K562 (cell line): ENCODE data around the gene EPM2A. TPM values are rescaled to one million over a fixed set of nuclear protein-coding genes. Genes with fewer than 3 reads are reported as not detected.

Experiments used
- CBFA2T2 ChIP-seq: fragments of 450-650 bp; conservative IDR thresholded peaks from 2 replicates; pipeline ENCODE4 v1.6.1; 2017; ENCODE audit warnings: mild to moderate bottlenecking
- CBX5 ChIP-seq: IDR thresholded peaks from 2 replicates; pipeline ENCODE4 v1.6.1; 2014; ENCODE audit warnings: low read depth, borderline replicate concordance
- CHD4 ChIP-seq: fragments of 200-600 bp; sonication (generic); IDR thresholded peaks from 3 replicates; pipeline ENCODE4 v1.6.1; 2012; ENCODE audit warnings: low read depth, mild to moderate bottlenecking, mixed read lengths, low read length, inconsistent platforms; ENCODE audit not compliant: insufficient read depth, insufficient replicate concordance, poor library complexity, severe bottlenecking
- FOXA3 ChIP-seq, 2 experiments: fragments of 450-650 bp in 1 of 2; sonication (generic) in 1 of 2; formaldehyde crosslinking; IDR thresholded peaks in 1 of 2; conservative IDR thresholded peaks in 1 of 2; 2 replicates each; pipeline versions ENCODE4 v1.4.0 to v1.8.0; 2020 to 2022; ENCODE audit warnings: mild to moderate bottlenecking in 2 of 2, missing genetic modification reagents in 1 of 2
- FOXP1 ChIP-seq: sonication (generic); formaldehyde crosslinking; IDR thresholded peaks from 2 replicates; pipeline ENCODE4 v1.8.0; 2022; ENCODE audit warnings: mild to moderate bottlenecking, missing genetic modification reagents
- HDAC1 ChIP-seq, 2 experiments: fragments of 450-650 bp; IDR thresholded peaks; 2 replicates each; pipeline ENCODE4 v1.6.1; 2016 to 2017; ENCODE audit warnings: inconsistent platforms in 1 of 2, mild to moderate bottlenecking in 1 of 2, moderate library complexity in 1 of 2
- HDGF ChIP-seq: fragments of 450-650 bp; IDR thresholded peaks from 2 replicates; pipeline ENCODE4 v1.6.1; 2016
- HMGN3 ChIP-seq: IDR thresholded peaks from 2 replicates; pipeline ENCODE4 v1.6.1; 2011; ENCODE audit warnings: borderline replicate concordance, low read depth, mild to moderate bottlenecking, mixed read lengths, low read length; ENCODE audit not compliant: insufficient read length; ENCODE audit errors: extremely low read depth
- ILK ChIP-seq: fragments of 450-650 bp; IDR thresholded peaks from 2 replicates; pipeline ENCODE4 v1.6.1; 2016; ENCODE audit warnings: missing genetic modification characterization, low read depth, mild to moderate bottlenecking, missing compliant biosample characterization, moderate library complexity, borderline replicate concordance
- NEUROD1 ChIP-seq: fragments of 150-350 bp; IDR thresholded peaks from 2 replicates; pipeline ENCODE4 v1.6.1; 2014; ENCODE audit warnings: borderline replicate concordance, low read length, low read depth; ENCODE audit not compliant: partially characterized antibody
- NR4A1 ChIP-seq, 2 experiments: fragments of 250-450 bp in 1 of 2; fragments of 450-650 bp in 1 of 2; sonication (Bioruptor Pico) in 1 of 2; IDR thresholded peaks; 2 replicates each; pipeline versions ENCODE4 v1.4.0 to v1.6.1; 2016 to 2020; ENCODE audit warnings: mild to moderate bottlenecking in 2 of 2, missing compliant biosample characterization in 1 of 2, missing genetic modification characterization in 1 of 2, moderate library complexity in 1 of 2
- RBM39 ChIP-seq: fragments of 200-400 bp; formaldehyde crosslinking; optimal IDR thresholded peaks from 2 replicates; pipeline ENCODE3; 2018; ENCODE audit warnings: low read depth, low read length
- RFX5 ChIP-seq: IDR thresholded peaks from 2 replicates; pipeline ENCODE4 v1.6.1; 2011; ENCODE audit warnings: low read depth, mild to moderate bottlenecking, improper control_type of control experiment, low read length
- TOE1 ChIP-seq, 2 experiments: fragments of 450-650 bp in 1 of 2; sonication (generic) in 1 of 2; formaldehyde crosslinking in 1 of 2; IDR thresholded peaks; 2 replicates each; pipeline versions ENCODE4 v1.7.1 to v1.8.0; 2016 to 2022; ENCODE audit warnings: borderline replicate concordance in 2 of 2, mild to moderate bottlenecking in 2 of 2, antibody characterized with exemption in 1 of 2, inconsistent platforms in 1 of 2, low read depth in 1 of 2, missing genetic modification reagents in 1 of 2, moderate library complexity in 1 of 2
- ZNF316 ChIP-seq: fragments of 450-650 bp; IDR thresholded peaks from 2 replicates; pipeline ENCODE4 v1.6.1; 2016
- ZNF324 ChIP-seq: fragments of 250-450 bp; sonication (Bioruptor Pico); IDR thresholded peaks from 2 replicates; pipeline ENCODE4 v1.4.0; 2020; ENCODE audit warnings: mild to moderate bottlenecking
- polyA plus RNA-seq, 8 experiments: library from polyadenylated mRNA; depleted of rRNA in 4 of 8; stranded (reverse) in 5 of 8; unstranded in 3 of 8; fragments of >200 nt; fragmentation: Nextera tagmentation in 2 of 8; fragmentation: Illumina TruSeq in 1 of 8; extraction: Ambion mirVana in 2 of 8; extraction: Trizol in 1 of 8; gene quantifications; 2 replicates each; pipeline versions ENCODE4 v1.2.1 to v1.2.3, GENCODE V29; 2011 to 2014; ENCODE audit warnings: inconsistent platforms in 1 of 8, missing spikeins in 1 of 8
- total RNA-seq, 7 experiments: library from RNA; depleted of rRNA in 6 of 7; stranded (reverse); fragments of >200 nt in 6 of 7; fragmentation: Illumina TruSeq in 2 of 7; extraction: Trizol in 2 of 7; gene quantifications; 2 replicates each; pipeline versions ENCODE4 v1.2.1 to v1.2.3, GENCODE V29; 2011 to 2021; ENCODE audit warnings: low replicate concordance in 1 of 7
- TF ChIP-seq, protein P1 (sequence below): sonication (generic); IDR thresholded peaks from 2 replicates; pipeline ENCODE4 v1.6.1; 2016
- TF ChIP-seq, protein P2 (sequence below): sonication (generic); formaldehyde crosslinking; IDR thresholded peaks from 2 replicates; pipeline ENCODE4 v1.8.0; 2022; ENCODE audit warnings: missing genetic modification reagents, mild to moderate bottlenecking, borderline replicate concordance
- TF ChIP-seq, protein P3 (sequence below): fragments of 250-450 bp; sonication (Bioruptor Pico); IDR thresholded peaks from 2 replicates; pipeline ENCODE4 v1.5.0; 2020; ENCODE audit warnings: mild to moderate bottlenecking
- TF ChIP-seq, protein P4 (sequence below): IDR thresholded peaks from 2 replicates; pipeline ENCODE4 v1.6.1; 2011; ENCODE audit warnings: borderline replicate concordance, low read depth, mild to moderate bottlenecking, moderate library complexity, low read length; ENCODE audit not compliant: insufficient read depth, poor library complexity, severe bottlenecking

Gene EPM2A
- total and polyA plus RNA-seq, 9 of the 15 experiments (the other 6 are each of a cell fraction or from before 2014, with no cell fraction given) = 0.35 to 5.3 (median 2.5) TPM

DNA sequence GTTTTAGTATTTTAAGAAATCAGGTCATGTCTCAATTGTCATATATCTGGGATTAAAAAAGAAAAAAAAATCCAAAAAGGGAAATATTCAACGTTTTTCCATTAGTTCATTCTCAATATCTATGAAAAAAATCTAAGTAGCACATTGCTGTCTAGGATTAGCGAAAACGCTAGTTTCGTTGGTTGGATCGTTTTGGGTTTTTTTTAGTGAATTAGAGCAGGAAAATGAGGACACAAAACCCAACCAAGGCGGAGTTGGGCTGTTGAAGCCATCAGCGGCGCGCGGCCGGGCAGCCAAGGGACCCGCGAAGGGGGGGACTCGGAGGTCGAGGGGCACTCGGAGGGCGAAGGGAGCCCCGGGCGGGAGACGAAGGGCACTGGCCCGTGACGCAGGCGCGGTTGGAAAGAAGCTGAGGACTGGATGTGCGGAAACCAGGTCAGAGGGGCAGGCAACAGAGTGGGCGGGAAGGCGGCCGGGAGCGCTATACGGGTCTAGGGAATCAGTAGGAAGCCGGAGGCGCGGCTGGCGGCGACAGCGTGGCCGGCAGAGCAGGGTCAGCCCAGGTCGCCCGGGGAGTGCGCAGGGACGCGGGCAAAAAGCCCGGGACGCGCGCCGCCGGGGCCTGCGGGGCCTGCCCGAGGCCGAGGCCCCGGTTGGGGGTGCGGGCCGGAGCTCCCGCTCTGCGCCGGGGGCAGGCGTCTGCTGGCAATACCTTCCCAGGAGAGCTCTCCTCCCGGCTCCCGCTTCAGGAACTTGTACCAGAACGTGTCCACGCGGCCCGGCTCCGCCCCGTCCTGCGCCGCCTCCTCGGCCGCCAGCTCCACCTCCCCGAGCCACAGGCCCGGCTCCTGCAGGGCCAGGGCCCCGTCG is 599 bp downstream of the EPM2A start (continued):
- TF ChIP-seq, protein P1, sequence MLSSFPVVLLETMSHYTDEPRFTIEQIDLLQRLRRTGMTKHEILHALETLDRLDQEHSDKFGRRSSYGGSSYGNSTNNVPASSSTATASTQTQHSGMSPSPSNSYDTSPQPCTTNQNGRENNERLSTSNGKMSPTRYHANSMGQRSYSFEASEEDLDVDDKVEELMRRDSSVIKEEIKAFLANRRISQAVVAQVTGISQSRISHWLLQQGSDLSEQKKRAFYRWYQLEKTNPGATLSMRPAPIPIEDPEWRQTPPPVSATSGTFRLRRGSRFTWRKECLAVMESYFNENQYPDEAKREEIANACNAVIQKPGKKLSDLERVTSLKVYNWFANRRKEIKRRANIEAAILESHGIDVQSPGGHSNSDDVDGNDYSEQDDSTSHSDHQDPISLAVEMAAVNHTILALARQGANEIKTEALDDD = no peak
- TF ChIP-seq NR4A1 (CRISPR knock-in tag; IDR thresholded peaks at IDR 0.05) = no peak
- TF ChIP-seq NR4A1 (tag; IDR thresholded peaks at IDR 0.05) = no peak
- peak in 1 of 2 experiments; percentile 80; a peak in 2 of 4 replicates for TF ChIP-seq HDAC1 (IDR thresholded peaks at IDR 0.05)
- TF ChIP-seq FOXA3 (CRISPR knock-in tag; conservative IDR thresholded peaks at IDR 0.05 in 1 of 2, IDR thresholded peaks at IDR 0.05 in 1 of 2) = no peak
- TF ChIP-seq CHD4 = no peak
- TF ChIP-seq ZNF324 (CRISPR knock-in tag) = no peak
- TF ChIP-seq FOXP1 (CRISPR knock-in tag) = peak; percentile 77; the same call in 1 of the 2 replicates
- no peak for TF ChIP-seq ZNF316
- TF ChIP-seq HDGF = no peak
- TF ChIP-seq, protein P2, sequence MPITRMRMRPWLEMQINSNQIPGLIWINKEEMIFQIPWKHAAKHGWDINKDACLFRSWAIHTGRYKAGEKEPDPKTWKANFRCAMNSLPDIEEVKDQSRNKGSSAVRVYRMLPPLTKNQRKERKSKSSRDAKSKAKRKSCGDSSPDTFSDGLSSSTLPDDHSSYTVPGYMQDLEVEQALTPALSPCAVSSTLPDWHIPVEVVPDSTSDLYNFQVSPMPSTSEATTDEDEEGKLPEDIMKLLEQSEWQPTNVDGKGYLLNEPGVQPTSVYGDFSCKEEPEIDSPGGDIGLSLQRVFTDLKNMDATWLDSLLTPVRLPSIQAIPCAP (CRISPR knock-in tag) = no peak
- TF ChIP-seq ILK (tag) = no peak
- peak; percentile 78 for TF ChIP-seq TOE1 (IDR thresholded peaks at IDR 0.05; ENCODE audit: borderline replicate concordance)
- TF ChIP-seq TOE1 (CRISPR knock-in tag; IDR thresholded peaks at IDR 0.05; ENCODE audit: borderline replicate concordance, low read depth) = no peak
- TF ChIP-seq, protein P3, sequence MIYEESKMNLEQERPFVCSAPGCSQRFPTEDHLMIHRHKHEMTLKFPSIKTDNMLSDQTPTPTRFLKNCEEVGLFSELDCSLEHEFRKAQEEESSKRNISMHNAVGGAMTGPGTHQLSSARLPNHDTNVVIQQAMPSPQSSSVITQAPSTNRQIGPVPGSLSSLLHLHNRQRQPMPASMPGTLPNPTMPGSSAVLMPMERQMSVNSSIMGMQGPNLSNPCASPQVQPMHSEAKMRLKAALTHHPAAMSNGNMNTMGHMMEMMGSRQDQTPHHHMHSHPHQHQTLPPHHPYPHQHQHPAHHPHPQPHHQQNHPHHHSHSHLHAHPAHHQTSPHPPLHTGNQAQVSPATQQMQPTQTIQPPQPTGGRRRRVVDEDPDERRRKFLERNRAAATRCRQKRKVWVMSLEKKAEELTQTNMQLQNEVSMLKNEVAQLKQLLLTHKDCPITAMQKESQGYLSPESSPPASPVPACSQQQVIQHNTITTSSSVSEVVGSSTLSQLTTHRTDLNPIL (CRISPR knock-in tag) = no peak
- TF ChIP-seq HMGN3 = peak; percentile 29
- no peak for TF ChIP-seq RBM39
- TF ChIP-seq CBFA2T2 = no peak
- TF ChIP-seq CBX5 = no peak
- no peak for TF ChIP-seq RFX5
- peak; percentile 86 for TF ChIP-seq NEUROD1
- TF ChIP-seq, protein P4, sequence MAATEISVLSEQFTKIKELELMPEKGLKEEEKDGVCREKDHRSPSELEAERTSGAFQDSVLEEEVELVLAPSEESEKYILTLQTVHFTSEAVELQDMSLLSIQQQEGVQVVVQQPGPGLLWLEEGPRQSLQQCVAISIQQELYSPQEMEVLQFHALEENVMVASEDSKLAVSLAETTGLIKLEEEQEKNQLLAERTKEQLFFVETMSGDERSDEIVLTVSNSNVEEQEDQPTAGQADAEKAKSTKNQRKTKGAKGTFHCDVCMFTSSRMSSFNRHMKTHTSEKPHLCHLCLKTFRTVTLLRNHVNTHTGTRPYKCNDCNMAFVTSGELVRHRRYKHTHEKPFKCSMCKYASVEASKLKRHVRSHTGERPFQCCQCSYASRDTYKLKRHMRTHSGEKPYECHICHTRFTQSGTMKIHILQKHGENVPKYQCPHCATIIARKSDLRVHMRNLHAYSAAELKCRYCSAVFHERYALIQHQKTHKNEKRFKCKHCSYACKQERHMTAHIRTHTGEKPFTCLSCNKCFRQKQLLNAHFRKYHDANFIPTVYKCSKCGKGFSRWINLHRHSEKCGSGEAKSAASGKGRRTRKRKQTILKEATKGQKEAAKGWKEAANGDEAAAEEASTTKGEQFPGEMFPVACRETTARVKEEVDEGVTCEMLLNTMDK = no peak
